SKM-1 treated with dmso at 0.1 percent for 144 hours (cell line): Measurements from ENCODE around the gene LSS.

Experiments used
- DNase-seq: peaks from one replicate; lab custom pipeline; 2025; ENCODE audit not compliant: unreplicated experiment; lab: John Stamatoyannopoulos, UW

The LSS gene

GRCh38 chr21:46219591-46220239, 8.9 kb downstream of the LSS start:
- DNase-seq, result no peak

- DNase-seq, result no peak
Measured at GRCh38 chr21:46218906-46219590, 9.5 kb downstream of the LSS start.

GRCh38 chr21:46217511-46218196, 10.9 kb downstream of the LSS start:
- no peak for DNase-seq

GRCh38 chr21:46216132-46216747, 12.3 kb downstream of the LSS start:
- DNase-seq, result no peak

GRCh38 chr21:46215436-46216131, 13.0 kb downstream of the LSS start:
- DNase-seq, result no peak

GRCh38 chr21:46214478-46215340, 13.9 kb downstream of the LSS start:
- no peak for DNase-seq

GRCh38 chr21:46213620-46214286, 14.8 kb downstream of the LSS start:
- no peak for DNase-seq

GRCh38 chr21:46212721-46213484, 15.7 kb downstream of the LSS start:
- no peak for DNase-seq

GRCh38 chr21:46211786-46212720, 16.5 kb downstream of the LSS start:
- no peak for DNase-seq

- no peak for DNase-seq
Measured at GRCh38 chr21:46211376-46211775, 17.2 kb downstream of the LSS start.

GRCh38 chr21:46210378-46211136, 18.0 kb downstream of the LSS start:
- no peak for DNase-seq

- DNase-seq, result no peak
Measured at GRCh38 chr21:46208761-46209721, 19.5 kb downstream of the LSS start.

GRCh38 chr21:46207920-46208591, 20.5 kb downstream of the LSS start:
- DNase-seq, result no peak

GRCh38 chr21:46207006-46207919, 21.3 kb downstream of the LSS start:
- DNase-seq, result no peak
